GM23338 (cell line): ENCODE measurements around the gene OGA. TPM values are rescaled to one million over a fixed set of nuclear protein-coding genes. Genes with fewer than 3 reads are reported as not detected.
A peak's percentile ranks its signal among the peaks of the same experiment; 100 is the strongest.

Experiments used
- ATAC-seq: fragments of 200-7000 bp; cut with Tn5 transposase; 3 replicates; pipeline ENCODE4 v1.9.1; 2020
- DNase-seq: peaks from one replicate; pipeline ENCODE4 v3.0.0-alpha.2; 2015; ENCODE audit warnings: low spot score
- H2AFZ ChIP-seq: fragments of 200-600 bp; sonication (generic); 2 replicates; pipeline ENCODE4 v1.8.0; 2016; ENCODE audit warnings: antibody characterized with exemption, mild to moderate bottlenecking, moderate library complexity
- H3F3A ChIP-seq: fragments of 200-600 bp; sonication (generic); replicated peaks from 2 replicates; pipeline ENCODE4 v1.8.0; 2017; ENCODE audit warnings: antibody characterized with exemption, mixed run types, low read depth
- H3K27ac ChIP-seq: fragments of 200-600 bp; sonication (generic); 2 replicates; pipeline ENCODE4 v1.6.1; 2016; ENCODE audit warnings: low read depth
- H3K27me3 ChIP-seq: fragments of 200-600 bp; sonication (generic); 2 replicates; pipeline ENCODE4 v1.8.0; 2016; ENCODE audit warnings: mild to moderate bottlenecking, mixed run types, moderate library complexity; ENCODE audit not compliant: insufficient read depth
- H3K36me3 ChIP-seq: fragments of 200-600 bp; sonication (generic); 2 replicates; pipeline ENCODE4 v1.8.0; 2016; ENCODE audit warnings: mild to moderate bottlenecking; ENCODE audit not compliant: insufficient read depth
- H3K4me1 ChIP-seq: fragments of 200-600 bp; sonication (generic); 2 replicates; pipeline ENCODE4 v1.8.0; 2016; ENCODE audit warnings: mild to moderate bottlenecking, moderate library complexity; ENCODE audit not compliant: insufficient read depth
- H3K4me2 ChIP-seq: fragments of 200-600 bp; sonication (generic); 2 replicates; pipeline ENCODE4 v1.7.1; 2017; ENCODE audit warnings: mixed run types
- H3K4me3 ChIP-seq: fragments of 200-600 bp; sonication (generic); 2 replicates; pipeline ENCODE4 v1.6.1; 2016; ENCODE audit warnings: mixed run types
- H3K79me2 ChIP-seq: fragments of 200-600 bp; sonication (generic); replicated peaks from 2 replicates; pipeline ENCODE4 v1.8.0; 2017; ENCODE audit warnings: mild to moderate bottlenecking; ENCODE audit not compliant: insufficient read depth
- H3K9me2 ChIP-seq: fragments of 200-600 bp; sonication (generic); 2 replicates; pipeline ENCODE4 v1.8.0; 2017; ENCODE audit not compliant: insufficient read depth
- H4K20me1 ChIP-seq: fragments of 200-600 bp; sonication (generic); replicated peaks from 2 replicates; pipeline ENCODE4 v1.8.0; 2017; ENCODE audit warnings: mild to moderate bottlenecking; ENCODE audit not compliant: insufficient read depth
- H3K27ac Mint-ChIP-seq: 2 replicates; pipeline ENCODE4 v1.8.0; 2020; ENCODE audit warnings: inconsistent platforms, mild to moderate bottlenecking, moderate library complexity, mixed read lengths
- H3K27me3 Mint-ChIP-seq: 3 replicates; pipeline ENCODE4 v1.8.0; 2022; ENCODE audit warnings: low read depth, mild to moderate bottlenecking, moderate library complexity, mixed read lengths, inconsistent platforms; ENCODE audit not compliant: insufficient read depth, poor library complexity
- H3K36me3 Mint-ChIP-seq: 3 replicates; pipeline ENCODE4 v1.8.0; 2021; ENCODE audit warnings: low read depth, mild to moderate bottlenecking, inconsistent platforms, moderate library complexity, mixed read lengths
- H3K4me1 Mint-ChIP-seq: 3 replicates; pipeline ENCODE4 v1.8.0; 2020; ENCODE audit warnings: mild to moderate bottlenecking, inconsistent platforms, mixed read lengths
- H3K4me3 Mint-ChIP-seq: 3 replicates; pipeline ENCODE4 v1.8.0; 2021; ENCODE audit warnings: moderate library complexity, mild to moderate bottlenecking, inconsistent platforms, mixed read lengths
- H3K9me3 Mint-ChIP-seq: 3 replicates; pipeline ENCODE4 v1.8.0; 2020; ENCODE audit warnings: moderate library complexity, mild to moderate bottlenecking, inconsistent platforms, mixed read lengths
- CREB1 ChIP-seq: fragments of 250-450 bp; sonication (Bioruptor Pico); IDR thresholded peaks from 2 replicates; pipeline ENCODE4 v1.5.0; 2020; ENCODE audit warnings: low read depth, mild to moderate bottlenecking, moderate library complexity
- ETS1 ChIP-seq: IDR thresholded peaks from 2 replicates; pipeline ENCODE4 v1.6.1; 2016; ENCODE audit warnings: antibody characterized with exemption
- EZH2 ChIP-seq: fragments of 200-600 bp; sonication (generic); IDR thresholded peaks from one replicate; pipeline ENCODE4 v1.8.0; 2017; ENCODE audit warnings: antibody characterized with exemption, mild to moderate bottlenecking, low read depth; ENCODE audit not compliant: unreplicated experiment
- EZH2phosphoT487 ChIP-seq: fragments of 200-600 bp; sonication (generic); IDR thresholded peaks from one replicate; pipeline ENCODE4 v1.8.1; 2018; ENCODE audit warnings: antibody characterized with exemption; ENCODE audit not compliant: unreplicated experiment
- NANOG ChIP-seq: IDR thresholded peaks from 2 replicates; pipeline ENCODE4 v1.6.1; 2016; ENCODE audit warnings: antibody characterized with exemption, borderline replicate concordance
- REST ChIP-seq: IDR thresholded peaks from one replicate; pipeline ENCODE4 v1.6.1; 2018; ENCODE audit warnings: antibody characterized with exemption; ENCODE audit not compliant: unreplicated experiment
- STAT1 ChIP-seq: IDR thresholded peaks from one replicate; pipeline ENCODE4 v1.6.1; 2016; ENCODE audit warnings: antibody characterized with exemption; ENCODE audit not compliant: unreplicated experiment
- ZNF331 ChIP-seq: fragments of 250-450 bp; sonication (Bioruptor Pico); IDR thresholded peaks from 2 replicates; pipeline ENCODE4 v1.5.0; 2020; ENCODE audit warnings: low read depth, mild to moderate bottlenecking, moderate library complexity
- ZNF462 ChIP-seq: fragments of 250-450 bp; sonication (Bioruptor Pico); IDR thresholded peaks from 2 replicates; pipeline ENCODE4 v1.5.0; 2020; ENCODE audit warnings: mild to moderate bottlenecking, moderate library complexity
- polyA plus RNA-seq: library from polyadenylated mRNA; unstranded; fragments of >200 nt; fragmentation: Nextera tagmentation; extraction: Ambion mirVana; gene quantifications from 2 replicates; pipeline ENCODE4 v1.2.1, GENCODE V29; 2016
- total RNA-seq: library from RNA; depleted of rRNA; stranded (reverse); fragments of >200 nt; shearing (Covaris generic); gene quantifications from 2 replicates; pipeline ENCODE4 v1.2.3, GENCODE V29; 2014

OGA gene
- total and polyA plus RNA-seq, 2 experiments from 2014 or later, result 68.4 to 131 TPM

- H3K9me2 ChIP-seq, result no peaks in the 10 kb centered on the region
- peak; percentile 72 for DNase-seq
- Mint-ChIP-seq H3K9me3 (no peaks in the 10 kb centered on the region; the same call in 2 of the 3 replicates), H3K4me3 (peak overlapping the region; percentile 86), H3K27me3 (peaks cover 9% of the 10 kb centered on the region), H3K4me1 (peaks cover 24% of the 10 kb centered on the region; the same call in 2 of the 3 replicates), H3K36me3 (peaks cover 5% of the 10 kb centered on the region; the same call in 2 of the 3 replicates), H3K27ac (peak overlapping the region; percentile 99)
- TF ChIP-seq ZNF462 (CRISPR knock-in tag), result no peak
- H3K4me3 ChIP-seq, result peak overlapping the region; percentile 88
- peak overlapping the region; percentile 85 for H3K27ac ChIP-seq
- H3F3A ChIP-seq, result no peaks in the 10 kb centered on the region
- H3K36me3 ChIP-seq, result no peaks in the 10 kb centered on the region
- H3K79me2 ChIP-seq, result peaks cover 65% of the 10 kb centered on the region
- peak overlapping the region; percentile 91 for H3K4me2 ChIP-seq
- no peak overlapping the region for H2AFZ ChIP-seq
- peak; percentile 20 for ATAC-seq
- H3K27me3 ChIP-seq, result no peaks in the 10 kb centered on the region
- peaks cover 24% of the 10 kb centered on the region for H3K4me1 ChIP-seq
- H4K20me1 ChIP-seq, result peaks cover 43% of the 10 kb centered on the region
Observed at GRCh38 chr10:101817337-101818118, 716 bp downstream of the OGA start.

GRCh38 chr10:101816913-101817336 lies 1.3 kb downstream of the OGA start:
- peaks cover 25% of the 10 kb centered on the region; the same call in 2 of the 3 replicates for H3K4me1 Mint-ChIP-seq
- H3K36me3 ChIP-seq, result no peaks in the 10 kb centered on the region
- no peak for TF ChIP-seq ETS1
- no peak for TF ChIP-seq EZH2phosphoT487
- TF ChIP-seq REST, result no peak
- TF ChIP-seq STAT1, result no peak
- no peak for TF ChIP-seq ZNF331 (CRISPR knock-in tag)
- no peak for TF ChIP-seq EZH2
- TF ChIP-seq CREB1 (CRISPR knock-in tag), result no peak
- TF ChIP-seq NANOG, result no peak

More at GRCh38 chr10:101816913-101817336, 1.3 kb downstream of the OGA start:
- Mint-ChIP-seq H3K36me3 (peaks cover 10% of the 10 kb centered on the region; the same call in 2 of the 3 replicates), H3K27me3 (peaks cover 9% of the 10 kb centered on the region), H3K27ac (peak overlapping the region; percentile 92), H3K9me3 (no peaks in the 10 kb centered on the region; the same call in 2 of the 3 replicates), H3K4me3 (peak overlapping the region; percentile 86)
- ATAC-seq, result no peak
- H3K4me1 ChIP-seq, result peaks cover 24% of the 10 kb centered on the region
- H3K9me2 ChIP-seq, result no peaks in the 10 kb centered on the region
- peaks cover 49% of the 10 kb centered on the region for H4K20me1 ChIP-seq
- no peak for DNase-seq
- H3K27me3 ChIP-seq, result no peaks in the 10 kb centered on the region
- no peak overlapping the region; the same call in 1 of the 2 replicates for H3K27ac ChIP-seq
- no peak overlapping the region for H2AFZ ChIP-seq
- H3K79me2 ChIP-seq, result peaks cover 71% of the 10 kb centered on the region
- peak overlapping the region; percentile 91 for H3K4me2 ChIP-seq
- H3K4me3 ChIP-seq, result peak overlapping the region; percentile 88
- no peaks in the 10 kb centered on the region for H3F3A ChIP-seq
